H1 (cell line): Measurements from ENCODE around the gene TLL1. TPM values are rescaled to one million over a fixed set of nuclear protein-coding genes. Genes with fewer than 3 reads are reported as not detected.

ENCODE experiments used
- CTCF ChIA-PET: fragments of 300-600 bp; sonication (Branson Sonifier 250); formaldehyde crosslinking; loops from one replicate; lab custom pipeline; 2021; ENCODE audit not compliant: partially characterized antibody; lab: Charles Lee
- POLR2A ChIA-PET: fragments of 300-600 bp; sonication (Branson Sonifier 250); formaldehyde crosslinking; loops from one replicate; lab custom pipeline; 2021; ENCODE audit warnings: inconsistent platforms; ENCODE audit not compliant: partially characterized antibody; lab: Charles Lee
- DNase-seq, 2 experiments: peaks; one replicate each; pipeline versions ENCODE4 v3.0.0 to v3.0.0-alpha.2; 2010 to 2022; ENCODE audit warnings: low spot score in 2 of 2, low read depth in 1 of 2, mixed read lengths in 1 of 2
- FAIRE-seq: peaks from 2 replicates; lab custom pipeline; 2011; peaks lifted over from hg19 to GRCh38; lab: Jason Lieb, UNC
- H2AFZ ChIP-seq: 2 replicates; pipeline ENCODE4 v1.8.1; 2012; ENCODE audit warnings: low read length, inconsistent platforms
- H2AK5ac ChIP-seq: 2 replicates; pipeline ENCODE4 v1.6.1; 2013; ENCODE audit warnings: low read depth, low read length
- H2BK120ac ChIP-seq: replicated peaks from 2 replicates; pipeline ENCODE3; 2013; ENCODE audit warnings: low read depth, low read length, inconsistent platforms
- H2BK12ac ChIP-seq: 2 replicates; pipeline ENCODE4 v1.6.1; 2013; ENCODE audit warnings: low read depth, low read length
- H2BK15ac ChIP-seq: 2 replicates; pipeline ENCODE4 v1.6.1; 2013; ENCODE audit warnings: low read length
- H2BK20ac ChIP-seq: 2 replicates; pipeline ENCODE4 v1.6.1; 2013; ENCODE audit warnings: low read length
- H2BK5ac ChIP-seq: 2 replicates; pipeline ENCODE4 v1.6.1; 2013; ENCODE audit warnings: low read depth, low read length
- H3K14ac ChIP-seq: 2 replicates; pipeline ENCODE4 v1.6.1; 2013; ENCODE audit warnings: inconsistent platforms; ENCODE audit not compliant: insufficient read length
- H3K18ac ChIP-seq: 2 replicates; pipeline ENCODE4 v1.6.1; 2013; ENCODE audit warnings: low read length; ENCODE audit errors: extremely low read depth
- H3K23ac ChIP-seq: 2 replicates; pipeline ENCODE4 v1.6.1; 2013; ENCODE audit warnings: inconsistent platforms; ENCODE audit not compliant: insufficient read length
- H3K23me2 ChIP-seq: 2 replicates; pipeline ENCODE4 v1.6.1; 2013; ENCODE audit warnings: low read depth, low read length
- H3K27ac ChIP-seq: 2 replicates; pipeline ENCODE4 v1.6.1; 2011; ENCODE audit warnings: low read depth, low read length, inconsistent platforms
- H3K27me3 ChIP-seq, 4 experiments: replicated peaks in 1 of 4; 1 replicate in 1 of 4; 2 replicates in 3 of 4; pipeline versions ENCODE4 v1.6.1 to v1.8.1; 2011 to 2013; ENCODE audit warnings: low read length in 3 of 4, mild to moderate bottlenecking in 3 of 4, inconsistent platforms in 2 of 4, mixed read lengths in 2 of 4, moderate library complexity in 1 of 4; ENCODE audit not compliant: control insufficient read depth in 3 of 4, insufficient read depth in 3 of 4; ENCODE audit errors: extremely low read depth in 1 of 4
- H3K36me3 ChIP-seq, 4 experiments: 2 replicates each; pipeline versions ENCODE4 v1.6.1 to v1.8.1; 2011 to 2013; ENCODE audit warnings: mild to moderate bottlenecking in 4 of 4, low read length in 3 of 4, moderate library complexity in 2 of 4, control low read depth in 1 of 4, inconsistent platforms in 1 of 4; ENCODE audit not compliant: insufficient read depth in 4 of 4, control insufficient read depth in 2 of 4
- H3K4ac ChIP-seq: replicated peaks from 2 replicates; pipeline ENCODE3; 2013; ENCODE audit warnings: low read length, low read depth, mixed read lengths, inconsistent platforms; ENCODE audit not compliant: insufficient read length
- H3K4me1 ChIP-seq, 4 experiments: replicated peaks in 1 of 4; 1 replicate in 1 of 4; 2 replicates in 3 of 4; pipeline versions ENCODE4 v1.6.1 to v1.8.1; 2011 to 2013; ENCODE audit warnings: low read length in 3 of 4, inconsistent platforms in 2 of 4, mixed read lengths in 1 of 4; ENCODE audit not compliant: insufficient read depth in 4 of 4, control insufficient read depth in 3 of 4
- H3K4me2 ChIP-seq, 2 experiments: 2 replicates each; pipeline versions ENCODE4 v1.6.1 to v1.8.1; 2011 to 2013; ENCODE audit warnings: low read depth in 2 of 2, low read length in 2 of 2, control low read depth in 1 of 2, inconsistent platforms in 1 of 2, mild to moderate bottlenecking in 1 of 2; ENCODE audit not compliant: insufficient read depth in 1 of 2
- H3K4me3 ChIP-seq, 4 experiments: fragments of 200-600, 300-600 bp in 1 of 4; sonication (generic), shearing (Covaris generic), sonication (Bioruptor Twin) in 1 of 4; 2 replicates each; pipeline versions ENCODE4 v1.5.1 to v1.8.1; 2011 to 2016; ENCODE audit warnings: low read length in 4 of 4, low read depth in 3 of 4, control low read depth in 2 of 4, inconsistent platforms in 2 of 4, mild to moderate bottlenecking in 2 of 4, mixed read lengths in 1 of 4, moderate library complexity in 1 of 4; ENCODE audit not compliant: insufficient read depth in 2 of 4; ENCODE audit errors: extremely low read depth in 1 of 4
- H3K56ac ChIP-seq: replicated peaks from 2 replicates; pipeline ENCODE3; 2013; ENCODE audit warnings: low read depth, mild to moderate bottlenecking, mixed read lengths, low read length, inconsistent platforms; ENCODE audit not compliant: insufficient read length
- H3K79me1 ChIP-seq: 2 replicates; pipeline ENCODE4 v1.6.1; 2013; ENCODE audit warnings: low read depth, low read length, control low read depth
- H3K79me2 ChIP-seq, 2 experiments: 2 replicates each; pipeline versions ENCODE4 v1.6.1 to v1.8.1; 2012 to 2013; ENCODE audit warnings: low read length in 2 of 2, mild to moderate bottlenecking in 2 of 2, inconsistent platforms in 1 of 2; ENCODE audit not compliant: insufficient read depth in 2 of 2, control insufficient read depth in 1 of 2
- H3K9ac ChIP-seq, 4 experiments: replicated peaks in 1 of 4; 1 replicate in 1 of 4; 2 replicates in 3 of 4; pipeline versions ENCODE4 v1.6.1 to v1.8.1; 2011 to 2013; ENCODE audit warnings: low read depth in 3 of 4, low read length in 3 of 4, control low read depth in 2 of 4, mild to moderate bottlenecking in 2 of 4, moderate library complexity in 2 of 4, inconsistent platforms in 1 of 4; ENCODE audit errors: extremely low read depth in 1 of 4
- H3K9me3 ChIP-seq, 2 experiments: 2 replicates each; pipeline versions ENCODE4 v1.6.1 to v1.8.1; 2012 to 2013; ENCODE audit warnings: mild to moderate bottlenecking in 2 of 2, moderate library complexity in 2 of 2, control low read depth in 1 of 2, inconsistent platforms in 1 of 2, low read depth in 1 of 2, low read length in 1 of 2, mixed read lengths in 1 of 2; ENCODE audit not compliant: insufficient read depth in 2 of 2
- H4K20me1 ChIP-seq, 2 experiments: replicated peaks in 1 of 2; 2 replicates each; pipeline versions ENCODE3 to v1.8.1; 2011 to 2013; ENCODE audit warnings: inconsistent platforms in 2 of 2, low read length in 2 of 2, mild to moderate bottlenecking in 1 of 2; ENCODE audit not compliant: insufficient read depth in 2 of 2, control insufficient read depth in 1 of 2
- H4K5ac ChIP-seq: 2 replicates; pipeline ENCODE4 v1.6.1; 2013; ENCODE audit warnings: low read length, low read depth, mixed read lengths, inconsistent platforms; ENCODE audit not compliant: insufficient read length
- H4K8ac ChIP-seq: 2 replicates; pipeline ENCODE4 v1.8.0; 2013; ENCODE audit warnings: mild to moderate bottlenecking, moderate library complexity, low read length, inconsistent platforms; ENCODE audit not compliant: insufficient read depth; ENCODE audit errors: extremely low read depth
- H4K91ac ChIP-seq: replicated peaks from 2 replicates; pipeline ENCODE3; 2013; ENCODE audit warnings: low read length, mixed read lengths, inconsistent platforms; ENCODE audit not compliant: insufficient read length
- WGBS, 2 experiments: shearing (Covaris generic) in 1 of 2; methylation state at CpG; one replicate each; pipeline versions ENCODE4 v1.1.6 to v1.1.7; 2013 to 2015; ENCODE audit warnings: low lambda C conversion rate in 2 of 2, mixed read lengths in 2 of 2, inconsistent platforms in 1 of 2, low coverage in 1 of 2, missing lambda C conversion rate in 1 of 2; ENCODE audit not compliant: insufficient replicate concordance in 2 of 2, insufficient coverage in 1 of 2, insufficient read length in 1 of 2; ENCODE audit errors: extremely low coverage in 1 of 2, missing lambda C conversion rate in 1 of 2; 5-methylcytosine and 5-hydroxymethylcytosine counted together
- polyA plus RNA-seq, 7 experiments: library from polyadenylated mRNA; depleted of rRNA in 3 of 7; stranded (reverse) in 5 of 7; unstranded in 2 of 7; fragments of >200 nt in 5 of 7; fragments of 200-250 nt in 2 of 7; gene quantifications; 1 replicate in 5 of 7; 2 replicates in 1 of 7; 4 replicates in 1 of 7; pipeline versions ENCODE4 v1.2.1 to v1.2.3, GENCODE V29; 2011 to 2013; ENCODE audit warnings: missing spikeins in 2 of 7, mixed read lengths in 2 of 7
- total RNA-seq: library from RNA; stranded (reverse); fragmentation: NEBNext Ultra II Directional; extraction: Animal tissue kit (Norgen Biotek cat#: 25700); gene quantifications from 2 replicates; pipeline ENCODE4 v1.2.1, GENCODE V29; 2021

TLL1 gene
- total and polyA plus RNA-seq, 2 of the 8 experiments (the other 6 are each of a cell fraction or from before 2014, with no cell fraction given), result 0.18 to 1.1 TPM

GRCh38 chr4:166019441-166020220 lies 146.6 kb downstream of the TLL1 start:
- H2BK5ac ChIP-seq, result no peak overlapping the region
- DNase-seq (no peak), FAIRE-seq (no peak)
- H2BK12ac ChIP-seq, result no peak overlapping the region
- no peak overlapping the region for H3K4ac ChIP-seq
- no peak overlapping the region for H3K14ac ChIP-seq
- H4K20me1 ChIP-seq, result no peaks in the 10 kb centered on the region
- no peak overlapping the region for H3K23ac ChIP-seq
- no peak overlapping the region for H3K4me2 ChIP-seq
- H4K91ac ChIP-seq, result no peak overlapping the region
- H3K79me2 ChIP-seq, result no peaks in the 10 kb centered on the region
- H3K4me1 ChIP-seq, result no peaks in the 10 kb centered on the region
- POLR2A ChIA-PET, result no interaction called here
- H2BK20ac ChIP-seq, result no peak overlapping the region
- H3K18ac ChIP-seq, result no peak overlapping the region
- no peak overlapping the region for H4K5ac ChIP-seq
- H3K9me3 ChIP-seq, result no peaks in the 10 kb centered on the region
- H3K9ac ChIP-seq, result no peak overlapping the region
- no peak overlapping the region for H3K56ac ChIP-seq
- H2BK15ac ChIP-seq, result no peak overlapping the region
- H3K36me3 ChIP-seq, result no peaks in the 10 kb centered on the region
- H3K27me3 ChIP-seq, result no peaks in the 10 kb centered on the region
- H2AK5ac ChIP-seq, result no peak overlapping the region
- no peaks in the 10 kb centered on the region for H3K79me1 ChIP-seq
- H4K8ac ChIP-seq, result no peak overlapping the region
- no peaks in the 10 kb centered on the region for H3K23me2 ChIP-seq
- CTCF ChIA-PET, result no interaction called here
- 81% methylated on average over 2 of the region's 2 CpGs; no CpG with 5 or more reads in 1 of the 2 experiments for WGBS, 2 experiments
- no peak overlapping the region for H3K4me3 ChIP-seq
- no peak overlapping the region for H3K27ac ChIP-seq
- H2BK120ac ChIP-seq, result no peak overlapping the region
- H2AFZ ChIP-seq, result no peak overlapping the region
